Measurements from ENCODE around the gene SMIM24.

GRCh38 chr19:3516675-3517207 is 36.4 kb upstream of the SMIM24 start:
- TF ChIP-seq CTCF (IDR thresholded peaks at IDR 0.05 in 4 of 5, conservative IDR thresholded peaks at IDR 0.05 in 1 of 5) (no peak), POLR2A (IDR thresholded peaks at IDR 0.05) (no peak)

All from gastrocnemius medialis (tissue), 4 donors.